Breast epithelium (tissue), 4 donors: ENCODE data around the gene CCNL1. TPM values are rescaled to one million over a fixed set of nuclear protein-coding genes. Genes with fewer than 3 reads are reported as not detected.
"Not testable (repeated sequence)": the region's sequence is repeated elsewhere in the genome, so short reads cannot be mapped to it uniquely, and the experiment has no call there.

Experiments
- DNase-seq, 2 donors: peaks; one replicate each; pipeline ENCODE4 v3.0.0-alpha.2; 2019; ENCODE audit warnings: low spot score in 2 of 2
- H3K27ac ChIP-seq, 2 donors: fragments of 200-600 bp; sonication (generic) in 1 of 2; one replicate each; pipeline ENCODE4 v1.5.1; 2016 to 2019; ENCODE audit warnings: mild to moderate bottlenecking in 1 of 2
- H3K27me3 ChIP-seq, 2 donors: fragments of 200-600 bp; sonication (generic) in 1 of 2; one replicate each; pipeline versions ENCODE4 v1.5.1 to v1.6.0; 2017 to 2019; ENCODE audit warnings: control low read depth in 1 of 2, mild to moderate bottlenecking in 1 of 2
- H3K36me3 ChIP-seq: fragments of 200-600 bp; one replicate; pipeline ENCODE4 v1.5.1; 2019
- H3K4me1 ChIP-seq, 2 donors: fragments of 200-600 bp; sonication (generic); one replicate each; pipeline ENCODE4 v1.5.1; 2016 to 2019; ENCODE audit warnings: control low read depth in 1 of 2
- H3K4me3 ChIP-seq, 3 donors: fragments of 200-600 bp; sonication (generic); 1 replicate in 2 of 3; 2 replicates in 1 of 3; pipeline ENCODE4 v1.5.1; 2016 to 2019; ENCODE audit warnings: mild to moderate bottlenecking in 3 of 3, moderate library complexity in 2 of 3
- H3K9me3 ChIP-seq, 2 donors: fragments of 200-600 bp; sonication (generic) in 1 of 2; one replicate each; pipeline ENCODE4 v1.5.1; 2016 to 2019; ENCODE audit warnings: control low read depth in 1 of 2
- CTCF ChIP-seq, 3 donors: fragments of 450-650 bp; IDR thresholded peaks; one replicate each; pipeline ENCODE4 v1.5.1; 2016 to 2017; ENCODE audit warnings: antibody characterized with exemption in 3 of 3, mild to moderate bottlenecking in 3 of 3, moderate library complexity in 3 of 3
- POLR2A ChIP-seq: fragments of 450-650 bp; IDR thresholded peaks from one replicate; pipeline ENCODE4 v1.6.1; 2016; ENCODE audit warnings: antibody characterized with exemption, mild to moderate bottlenecking, moderate library complexity
- POLR2AphosphoS5 ChIP-seq, 3 donors: sonication (generic); formaldehyde crosslinking; IDR thresholded peaks; one replicate each; pipeline ENCODE4 v1.6.1; 2017; ENCODE audit warnings: antibody characterized with exemption in 3 of 3
- intact Hi-C: fragments of 100-400 bp; cut with DNase I; formaldehyde crosslinking; loops from one replicate; pipeline ENCODE4 v1.15.1; 2023; ENCODE audit warnings: low total_unique reads
- total RNA-seq, 3 donors: library from RNA; depleted of rRNA; stranded (reverse); fragments of >200 nt; gene quantifications; one replicate each; pipeline ENCODE4 v1.1.0, GENCODE V29; 2016

CCNL1 gene
- total RNA-seq, 3 donors from 2014 or later, result 270 to 573 (median 300) TPM

GRCh38 chr3:157195965-157196364 lies 36.0 kb upstream of the CCNL1 start:
- intact Hi-C loops, result no loop called here
- TF ChIP-seq POLR2AphosphoS5 (IDR thresholded peaks at IDR 0.05) (no peak), POLR2A (no peak), CTCF (IDR thresholded peaks at IDR 0.05) (no peak)
- no peaks in the 10 kb centered on the region for H3K27me3 ChIP-seq
- H3K4me3 ChIP-seq, result no peak overlapping the region
- H3K9me3 ChIP-seq, result peaks cover 0 to 13% of the 10 kb centered on the region in 2 donors
- no peaks in the 10 kb centered on the region for H3K4me1 ChIP-seq
- DNase-seq, result no peak
- no peaks in the 10 kb centered on the region for H3K36me3 ChIP-seq
- no peak overlapping the region for H3K27ac ChIP-seq

- DNase-seq, H3K4me1 ChIP-seq, H3K27me3 ChIP-seq, intact Hi-C loops, H3K27ac ChIP-seq, H3K36me3 ChIP-seq, H3K4me3 ChIP-seq: not testable (repeated sequence)
- peaks cover 7 to 42% of the 10 kb centered on the region in 2 donors for H3K9me3 ChIP-seq
These were observed 31.2 kb upstream of the CCNL1 start for GRCh38 chr3:157191149-157191548.

- Histone ChIP-seq H3K27ac (no peak overlapping the region), H3K27me3 (no peaks in the 10 kb centered on the region), H3K9me3 (peaks cover 7 to 46% of the 10 kb centered on the region in 2 donors), H3K36me3 (no peaks in the 10 kb centered on the region), H3K4me3 (no peak overlapping the region), H3K4me1 (no peaks in the 10 kb centered on the region)
- TF ChIP-seq POLR2A (no peak), POLR2AphosphoS5 (IDR thresholded peaks at IDR 0.05) (no peak), CTCF (IDR thresholded peaks at IDR 0.05) (no peak)
- DNase-seq, result no peak
- intact Hi-C loops, result no loop called here
These were observed 30.5 kb upstream of the CCNL1 start for GRCh38 chr3:157190380-157190872.

GRCh38 chr3:157188391-157188790 lies 28.4 kb upstream of the CCNL1 start:
- no peaks in the 10 kb centered on the region for H3K27me3 ChIP-seq
- no peak for DNase-seq
- peaks cover 7 to 46% of the 10 kb centered on the region in 2 donors for H3K9me3 ChIP-seq
- intact Hi-C loops, result no loop called here
- no peak overlapping the region for H3K27ac ChIP-seq
- H3K4me1 ChIP-seq, result no peaks in the 10 kb centered on the region
- no peak for TF ChIP-seq POLR2A
- TF ChIP-seq CTCF (IDR thresholded peaks at IDR 0.05), result no peak
- TF ChIP-seq POLR2AphosphoS5 (IDR thresholded peaks at IDR 0.05), result no peak
- H3K36me3 ChIP-seq, result no peaks in the 10 kb centered on the region
- no peak overlapping the region for H3K4me3 ChIP-seq

GRCh38 chr3:157182879-157183278 lies 22.9 kb upstream of the CCNL1 start:
- no peak overlapping the region for H3K4me3 ChIP-seq
- peaks cover 0 to 14% of the 10 kb centered on the region in 2 donors for H3K9me3 ChIP-seq
- intact Hi-C loops, result no loop called here
- H3K27me3 ChIP-seq, result no peaks in the 10 kb centered on the region
- TF ChIP-seq CTCF (IDR thresholded peaks at IDR 0.05) (no peak), POLR2AphosphoS5 (IDR thresholded peaks at IDR 0.05) (no peak), POLR2A (no peak)
- H3K4me1 ChIP-seq, result no peaks in the 10 kb centered on the region
- no peak overlapping the region for H3K27ac ChIP-seq
- H3K36me3 ChIP-seq, result no peaks in the 10 kb centered on the region
- DNase-seq, result no peak

GRCh38 chr3:157180262-157180661 lies 20.3 kb upstream of the CCNL1 start:
- no peak overlapping the region for H3K4me3 ChIP-seq
- no peaks in the 10 kb centered on the region for H3K36me3 ChIP-seq
- peaks cover 0 to 10% of the 10 kb centered on the region in 2 donors for H3K4me1 ChIP-seq
- TF ChIP-seq CTCF (IDR thresholded peaks at IDR 0.05) (no peak), POLR2A (no peak), POLR2AphosphoS5 (IDR thresholded peaks at IDR 0.05) (no peak)
- H3K9me3 ChIP-seq, result no peaks in the 10 kb centered on the region
- DNase-seq, result no peak
- H3K27ac ChIP-seq, result no peak overlapping the region
- no peaks in the 10 kb centered on the region for H3K27me3 ChIP-seq
- intact Hi-C loops, result no loop called here
